ENCODE measurements around the gene DPEP2NB.
"Not testable (repeated sequence)": the region's sequence is repeated elsewhere in the genome, so short reads cannot be mapped to it uniquely, and the experiment has no call there.

The DPEP2NB gene

DNA sequence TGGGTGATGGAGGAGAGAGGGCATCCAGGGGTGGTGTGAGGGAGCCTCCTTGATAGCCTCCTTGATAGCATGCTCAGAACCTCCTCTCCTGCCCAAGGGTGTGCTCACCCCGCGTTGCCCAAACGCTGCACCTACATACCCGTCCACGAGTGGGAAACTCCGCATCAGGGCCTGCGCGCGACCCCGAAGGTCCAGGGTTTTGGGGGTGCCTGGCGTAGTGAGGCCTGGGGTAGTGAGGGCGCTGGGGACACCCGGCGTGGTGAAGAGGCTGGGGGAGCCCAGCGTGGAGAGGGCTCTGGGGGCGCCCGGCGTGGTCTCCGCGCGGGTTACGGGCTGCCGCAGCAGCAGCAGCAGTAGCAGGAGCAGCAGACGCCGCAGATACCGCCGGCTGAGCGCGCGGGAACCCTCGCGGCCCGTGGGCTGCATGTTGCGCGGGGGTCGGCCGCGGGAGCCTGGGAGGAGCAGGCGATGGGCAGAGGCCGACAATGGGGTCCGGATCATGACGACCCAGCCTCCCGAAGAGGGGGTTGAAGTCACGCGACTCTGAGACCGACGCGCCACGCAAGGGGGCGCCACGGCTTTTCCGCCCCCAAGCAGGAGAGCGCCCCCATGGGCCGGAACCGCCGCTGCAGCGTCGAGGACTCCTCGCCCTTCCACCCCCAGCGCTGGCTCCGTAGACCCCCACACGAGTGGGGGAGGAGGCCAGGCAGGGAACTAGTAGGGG, 35.6 kb downstream of the DPEP2NB start, which contains the start of gene DPEP3:
Gene DPEP3 (minus strand): TSS at position 545 of the 724 bp plus-strand sequence. CDS start 119 bp downstream, at position 426.
- DNase-seq = no peak

DNA sequence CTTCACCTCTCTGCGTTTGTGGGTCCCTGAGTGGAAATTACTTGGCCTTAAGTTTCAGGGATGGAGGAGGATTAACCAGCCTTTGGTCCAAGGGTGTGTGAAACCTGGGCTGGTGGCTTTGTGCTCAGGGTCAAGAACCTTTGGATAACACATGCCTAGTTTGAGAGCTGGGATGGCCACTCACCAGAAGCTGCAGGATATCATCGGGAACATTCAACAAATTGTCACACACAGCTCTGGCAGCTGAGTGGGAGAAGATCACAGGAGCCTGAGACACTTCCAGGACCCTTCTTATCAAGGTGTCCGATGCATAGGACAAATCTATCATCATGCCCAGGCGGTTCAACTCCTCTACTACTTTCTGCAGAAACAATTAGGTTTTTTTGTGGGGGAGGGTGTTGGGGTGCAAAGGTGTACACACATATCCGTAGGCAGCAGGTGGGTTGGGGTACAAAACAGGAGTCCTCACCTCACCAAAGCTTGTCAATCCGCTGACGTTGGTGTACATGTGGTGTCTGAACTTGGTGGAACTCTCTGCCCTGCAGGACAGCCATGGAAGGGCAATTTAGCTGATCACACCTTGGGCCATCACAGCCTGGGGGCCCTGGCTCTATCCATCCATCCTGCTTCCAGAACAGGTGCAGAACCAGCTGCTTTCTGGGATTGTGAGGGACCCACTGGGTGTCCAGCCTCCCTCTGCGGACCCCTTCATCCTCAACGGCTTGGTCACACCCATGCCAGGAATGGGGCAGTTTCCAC, 38.1 kb downstream of the DPEP2NB start:
- DNase-seq = no peak

DNA sequence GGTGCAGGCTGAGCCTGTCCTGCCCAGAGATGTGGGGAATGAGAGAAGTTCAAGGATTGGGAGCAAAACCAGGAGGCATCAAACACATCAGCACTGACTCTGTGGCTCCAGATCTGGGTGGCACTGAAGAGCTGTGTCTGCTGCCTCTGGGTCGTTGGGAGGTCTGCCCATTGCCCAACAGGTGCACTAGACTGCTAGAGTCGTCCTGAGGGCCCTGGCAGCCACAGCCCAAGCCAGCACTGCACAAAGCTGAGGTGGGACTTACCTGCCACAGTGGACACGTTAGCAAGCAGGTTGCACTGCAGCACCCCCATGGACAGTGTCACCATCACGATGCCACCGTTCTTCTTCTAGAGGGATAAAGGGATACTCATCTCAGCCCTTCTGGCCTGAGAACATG, 38.7 kb downstream of the DPEP2NB start:
- DNase-seq = no peak

DNA sequence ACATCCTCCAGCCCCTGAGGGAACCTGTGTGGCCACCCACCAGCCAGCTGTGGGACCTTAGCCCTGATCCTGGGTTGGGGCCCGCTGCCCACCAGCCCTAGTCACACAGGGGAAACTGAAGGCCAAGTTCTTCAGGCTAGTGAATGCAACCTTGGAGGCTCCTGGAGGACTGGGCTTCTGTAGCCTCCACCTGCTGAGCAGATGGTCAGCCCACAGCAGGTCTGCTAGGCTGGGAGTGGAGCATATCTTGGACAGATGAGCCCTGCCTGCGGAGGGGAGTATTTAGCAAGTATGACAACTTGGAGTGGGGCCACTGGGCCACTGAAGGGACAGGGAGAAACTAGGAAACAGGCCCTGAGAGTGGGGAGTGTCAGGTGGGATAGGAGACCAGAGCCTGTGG, 39.5 kb downstream of the DPEP2NB start:
- no peak for DNase-seq

DNA sequence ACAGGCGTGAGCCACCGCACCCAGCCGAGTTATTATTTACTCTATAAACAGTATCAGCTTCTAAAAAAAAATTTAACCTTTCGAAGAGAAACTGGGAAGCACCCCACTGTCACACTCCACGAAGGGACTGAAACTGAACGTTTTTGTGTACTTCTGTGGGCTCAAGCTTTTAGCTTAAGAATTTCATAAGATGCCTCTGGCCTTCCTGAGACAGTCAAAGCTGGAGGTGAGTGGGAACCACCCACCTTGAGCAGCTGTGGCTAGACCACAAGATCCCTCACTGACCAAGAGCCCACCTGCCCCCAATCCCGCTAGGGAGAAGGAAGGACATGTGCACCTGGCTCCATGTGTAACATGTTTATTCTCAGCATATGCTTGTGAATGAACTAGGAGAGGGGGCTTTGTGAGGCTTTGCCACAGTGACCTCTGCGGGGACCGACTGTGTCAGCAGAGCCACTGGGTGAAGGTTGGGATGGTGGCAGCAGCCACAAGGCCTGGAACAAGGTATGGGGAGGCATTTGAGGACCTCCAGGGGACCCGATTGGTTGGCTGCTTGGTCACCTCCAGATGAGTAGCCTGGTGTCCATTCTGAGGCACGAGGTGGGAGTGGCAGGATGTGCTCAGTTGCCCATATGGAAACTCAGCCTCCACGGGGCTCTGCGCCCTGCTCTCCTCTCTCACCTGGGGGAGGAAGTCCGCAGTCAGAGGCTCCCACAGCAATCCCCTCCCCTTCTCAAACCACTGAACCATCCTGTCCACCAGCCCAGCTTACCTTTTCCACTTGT, 40.2 kb downstream of the DPEP2NB start:
- no peak for DNase-seq

DNA sequence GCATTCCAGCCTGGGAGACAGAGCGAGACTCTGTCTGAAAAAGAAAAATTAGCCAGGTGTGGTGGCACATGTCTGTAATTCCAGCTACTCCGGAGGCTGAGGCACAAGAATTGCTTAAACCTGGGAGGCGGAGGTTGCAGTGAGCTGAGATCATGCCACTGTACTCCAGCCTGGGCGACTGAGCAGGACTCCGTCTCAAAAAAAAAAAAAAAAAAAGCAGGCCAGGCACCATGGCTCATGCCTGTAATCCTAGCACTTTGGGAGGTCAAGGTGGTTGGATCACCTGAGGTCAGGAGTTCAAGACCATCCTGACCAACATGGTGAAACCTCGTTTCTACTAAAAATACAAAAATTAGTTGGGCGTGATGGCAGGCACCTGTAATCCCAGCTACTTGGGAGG, 43.4 kb downstream of the DPEP2NB start:
- DNase-seq = not testable (repeated sequence)

DNA sequence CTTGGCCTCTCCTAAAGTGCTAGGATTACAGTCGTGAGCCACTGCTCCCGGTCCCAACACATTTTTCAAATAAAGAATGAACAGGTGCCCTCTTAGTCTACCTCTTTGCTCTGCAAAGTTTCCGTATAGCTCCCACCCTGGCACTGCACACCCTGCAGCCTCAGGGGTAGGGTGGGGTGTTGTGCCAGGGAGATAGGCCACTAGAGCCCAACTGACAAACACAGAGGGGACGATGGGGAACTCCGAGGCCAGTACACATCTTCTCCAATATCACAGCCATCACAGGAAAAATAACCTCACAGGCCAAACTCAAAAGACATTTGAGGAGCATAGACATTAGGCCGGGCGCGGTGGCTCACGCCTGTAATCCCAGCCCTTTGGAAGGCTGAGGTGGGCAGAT, 44.6 kb downstream of the DPEP2NB start:
- no peak for DNase-seq

DNA sequence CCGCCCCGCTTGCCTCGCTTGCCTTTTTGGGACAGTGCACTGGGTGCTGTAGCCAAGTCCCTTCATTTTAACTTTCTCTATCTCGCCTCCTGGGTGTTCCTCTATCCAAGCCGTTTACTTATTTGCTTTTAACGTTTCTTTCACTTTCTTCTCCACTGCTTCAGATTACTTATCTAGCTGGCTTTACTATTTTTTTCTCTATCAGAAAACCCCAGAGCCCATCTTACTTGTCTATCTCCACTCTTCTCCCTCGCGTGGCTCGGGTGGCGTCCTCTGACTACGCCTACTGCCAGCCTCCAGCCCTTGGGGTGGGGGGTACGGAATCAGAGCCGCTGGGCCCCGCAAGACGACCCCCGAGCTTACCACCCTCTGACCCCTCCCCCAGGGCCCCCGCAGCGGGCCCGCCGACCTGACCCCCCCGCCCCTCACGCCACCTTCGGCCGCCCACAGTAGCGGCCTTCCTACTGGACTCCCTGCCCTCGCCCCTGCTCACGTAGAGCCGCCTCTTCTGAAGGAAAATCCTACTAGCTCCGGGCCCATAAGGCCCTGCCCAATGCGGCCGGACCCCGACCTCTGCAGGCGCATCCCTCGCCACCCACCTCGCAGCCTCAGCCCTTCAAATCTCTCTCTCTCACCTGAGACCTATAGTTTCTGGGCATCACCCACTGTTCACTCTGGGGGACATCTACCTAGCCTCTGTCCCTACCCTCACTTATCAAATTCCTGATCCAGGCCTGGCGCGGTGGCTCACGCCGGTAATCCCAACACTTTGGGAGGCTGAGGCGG, 46.3 kb downstream of the DPEP2NB start:
- no peak for DNase-seq

DNA sequence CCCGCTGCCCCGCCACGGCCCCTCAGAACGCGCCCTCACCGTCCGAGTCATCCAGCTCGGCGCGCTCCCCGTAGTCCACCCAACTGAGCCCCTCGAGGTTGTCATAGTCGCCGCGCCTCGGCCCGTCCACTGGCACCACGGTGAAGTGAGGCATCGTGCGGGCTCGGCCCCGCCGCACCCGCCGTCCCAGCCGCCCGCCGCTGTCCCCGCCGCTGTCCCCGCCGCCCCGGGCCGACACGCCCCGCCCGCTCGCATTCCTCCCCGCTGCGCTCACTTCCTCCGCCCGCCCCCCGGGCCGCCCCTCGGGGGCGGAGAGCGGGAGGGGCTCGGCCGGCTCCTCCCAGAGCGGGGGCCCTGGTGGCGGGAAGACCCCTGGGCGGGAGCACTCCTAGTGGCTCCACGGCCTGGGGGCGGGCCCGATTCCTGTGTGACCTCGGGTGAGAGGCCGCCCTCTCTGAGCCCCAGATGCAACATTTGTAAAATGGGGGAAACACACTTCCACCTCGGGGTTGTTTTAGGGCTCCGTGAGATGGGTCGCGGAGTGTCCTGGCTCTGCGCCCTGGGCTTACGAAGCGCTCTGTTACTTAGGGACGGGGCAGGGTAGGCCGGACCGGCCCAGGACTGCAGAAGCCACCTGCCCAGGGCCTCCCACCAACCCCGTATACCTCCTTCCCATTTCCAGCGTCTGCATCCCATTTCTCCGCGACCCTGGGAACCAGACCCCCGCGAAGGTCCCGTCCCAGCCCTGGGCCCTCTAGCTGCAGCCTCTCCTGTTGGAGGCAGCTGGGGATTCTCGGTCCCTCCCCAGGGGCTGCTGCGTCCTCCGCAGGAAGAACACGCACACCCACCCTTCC, 47.1 kb downstream of the DPEP2NB start, which contains the start of gene SLC12A4:
Gene SLC12A4 (minus strand): TSS at position 238 of the 854 bp plus-strand sequence. CDS start 84 bp downstream, at position 154.
- peak; percentile 92 for DNase-seq

DNA sequence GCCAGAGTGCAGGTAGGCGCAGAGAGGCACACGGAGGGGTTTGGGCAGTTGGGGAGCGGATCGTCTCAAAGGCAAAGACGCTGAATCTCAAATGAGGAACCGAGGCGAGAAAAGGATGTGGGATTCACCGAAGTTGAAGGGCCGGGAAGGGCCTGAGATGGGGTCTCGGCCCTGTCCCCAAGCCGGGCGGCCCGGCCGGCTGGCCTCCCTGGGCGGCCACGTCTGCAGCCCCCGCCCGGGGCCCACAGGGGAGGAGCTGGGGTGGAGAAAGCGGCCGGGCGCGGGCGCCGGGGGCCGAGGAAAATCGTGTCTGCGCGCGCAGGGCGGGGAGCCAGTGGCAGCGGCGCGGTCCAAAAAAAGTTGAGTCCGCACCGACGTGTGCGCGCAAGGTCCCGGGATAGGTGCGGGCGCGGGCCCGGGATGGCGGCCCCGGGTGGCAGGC, 47.7 kb downstream of the DPEP2NB start:
- DNase-seq = peak; percentile 60

DNA sequence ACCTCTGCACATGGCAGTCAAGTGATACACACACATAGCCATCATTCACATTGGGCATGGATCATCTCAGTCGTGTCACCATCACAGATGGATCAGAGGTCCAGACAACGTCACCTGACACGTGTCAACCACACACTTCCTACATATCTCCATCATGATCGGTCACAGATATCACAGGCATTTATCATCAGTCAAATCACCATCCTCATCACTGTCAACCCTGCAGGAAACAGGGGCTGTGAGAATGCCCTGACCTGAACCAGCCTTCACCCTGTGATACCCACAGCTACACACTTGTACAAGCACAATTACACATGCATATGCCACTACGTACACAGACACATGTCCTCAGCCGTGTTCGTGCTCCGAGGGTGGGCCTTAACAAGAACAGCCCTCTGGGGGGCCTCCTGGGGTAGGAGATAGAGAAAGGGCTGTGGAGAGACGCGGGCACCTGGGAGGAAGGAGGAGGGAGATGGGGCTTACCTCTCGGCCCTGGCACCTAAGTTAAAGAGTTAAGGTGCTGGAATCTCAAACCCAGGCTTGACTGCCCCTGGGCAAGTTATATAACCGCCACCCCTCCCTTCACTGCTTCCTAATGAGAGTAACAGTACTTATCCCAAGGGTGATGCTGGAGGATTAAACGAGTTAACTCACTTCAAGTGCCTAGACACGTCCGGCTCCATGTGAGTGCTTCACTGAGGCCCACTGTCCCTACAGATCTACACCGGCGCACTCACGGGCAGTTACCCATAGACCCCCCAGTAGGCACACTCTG, 48.3 kb downstream of the DPEP2NB start:
- DNase-seq = peak; percentile 34

DNA sequence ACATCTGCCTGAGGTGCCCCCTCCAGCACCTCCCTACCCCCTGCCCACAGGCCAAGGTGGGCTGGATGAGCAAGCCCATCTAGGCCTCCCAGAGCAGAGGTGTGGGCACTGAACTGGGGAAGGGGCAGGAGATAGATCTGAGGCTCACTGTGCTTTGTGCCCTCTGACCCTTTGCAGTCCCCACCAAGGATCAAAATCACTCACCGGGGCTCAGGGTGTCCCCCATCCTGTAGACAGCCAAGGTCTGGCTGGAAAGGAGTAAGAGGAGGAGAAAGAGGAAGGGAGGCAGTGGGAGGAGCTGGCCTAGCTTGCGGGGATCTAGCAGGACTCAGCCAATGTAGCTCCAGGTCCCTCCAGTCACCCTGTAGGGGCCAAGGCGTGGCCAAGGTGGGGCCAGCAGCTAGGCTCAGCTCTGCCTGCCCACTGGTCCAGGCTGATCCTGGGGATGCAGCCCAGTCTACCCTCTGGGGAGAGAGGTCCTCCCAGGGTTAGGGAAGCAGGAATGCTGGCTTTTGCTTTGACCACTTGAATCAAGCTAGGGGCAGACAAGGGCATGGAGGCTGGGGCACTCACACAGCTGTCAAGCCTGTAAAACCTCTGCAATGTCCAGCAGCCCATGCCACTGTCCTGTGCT, 49.0 kb downstream of the DPEP2NB start:
- DNase-seq = no peak

DNA sequence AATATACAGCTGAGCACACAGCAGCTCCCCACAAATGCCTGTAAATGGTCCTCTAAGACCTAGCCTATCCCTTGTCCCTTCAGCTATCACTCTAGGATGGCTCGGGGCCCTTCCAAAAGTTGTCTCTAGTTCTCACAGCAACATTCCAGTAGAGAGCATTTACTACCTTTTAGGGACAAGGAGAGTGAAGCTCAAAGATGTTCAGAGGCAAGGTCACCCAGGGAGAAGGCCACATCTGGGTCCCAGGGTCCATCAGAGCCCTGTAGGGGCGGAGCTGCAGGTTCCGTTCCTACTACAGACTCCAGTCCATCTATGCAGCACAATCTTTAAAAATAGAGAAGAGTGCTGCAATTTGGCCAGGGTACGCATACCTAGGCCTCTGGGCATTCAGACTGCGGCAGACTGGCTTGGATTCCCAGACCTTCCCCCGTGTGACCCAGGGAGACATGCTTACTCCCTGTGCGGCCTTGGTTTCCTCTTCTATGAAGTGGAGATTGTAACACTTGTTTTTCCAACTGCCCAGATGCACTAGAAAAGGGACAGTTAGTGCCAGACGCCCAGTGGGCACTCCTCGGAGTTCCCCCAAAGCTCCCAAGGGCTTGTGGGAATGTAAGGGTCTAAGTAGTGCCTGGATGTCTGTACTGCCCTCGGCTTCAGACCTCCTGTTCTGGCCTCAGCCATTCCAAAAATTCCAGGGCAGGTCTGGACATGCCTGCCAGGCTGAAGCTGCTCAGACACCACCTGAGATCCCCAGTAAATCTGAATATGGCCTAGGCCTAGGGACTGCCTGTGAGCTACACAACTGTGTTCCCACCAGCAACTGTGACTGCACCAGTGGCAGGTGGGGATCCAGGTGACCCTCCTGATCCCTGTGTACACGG, 49.8 kb downstream of the DPEP2NB start:
- no peak for DNase-seq

DNA sequence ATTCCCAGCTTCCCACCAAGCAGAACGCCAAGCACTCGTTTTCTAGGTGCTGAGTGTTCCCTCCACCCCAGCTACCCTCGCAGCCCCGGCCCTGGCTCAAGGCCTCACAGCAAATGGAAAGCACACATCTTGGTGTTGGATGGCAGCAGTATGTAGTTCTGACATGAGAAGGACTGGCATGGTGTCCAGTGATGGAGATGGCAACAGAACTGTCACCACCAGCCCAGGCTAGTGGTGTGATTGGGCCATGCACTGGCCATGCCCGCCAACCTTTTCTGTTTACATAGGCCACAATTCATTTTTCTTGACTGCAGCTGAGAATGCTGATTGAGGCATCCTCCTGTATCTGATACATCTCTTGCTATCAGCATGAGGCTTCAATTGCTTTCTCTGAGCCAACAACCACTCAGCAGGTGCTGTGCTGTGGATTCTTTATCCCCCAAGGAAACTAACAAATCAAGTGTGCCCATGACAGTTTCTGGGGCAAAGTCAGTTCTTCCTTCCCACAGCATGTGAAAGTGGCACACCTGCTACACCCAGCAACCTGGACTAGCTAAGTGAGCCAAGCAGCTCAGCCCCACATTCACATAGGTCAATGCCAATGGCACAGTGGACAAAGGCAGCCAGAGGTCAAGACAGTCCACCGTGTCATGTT, 51.1 kb downstream of the DPEP2NB start:
- DNase-seq = no peak

DNA sequence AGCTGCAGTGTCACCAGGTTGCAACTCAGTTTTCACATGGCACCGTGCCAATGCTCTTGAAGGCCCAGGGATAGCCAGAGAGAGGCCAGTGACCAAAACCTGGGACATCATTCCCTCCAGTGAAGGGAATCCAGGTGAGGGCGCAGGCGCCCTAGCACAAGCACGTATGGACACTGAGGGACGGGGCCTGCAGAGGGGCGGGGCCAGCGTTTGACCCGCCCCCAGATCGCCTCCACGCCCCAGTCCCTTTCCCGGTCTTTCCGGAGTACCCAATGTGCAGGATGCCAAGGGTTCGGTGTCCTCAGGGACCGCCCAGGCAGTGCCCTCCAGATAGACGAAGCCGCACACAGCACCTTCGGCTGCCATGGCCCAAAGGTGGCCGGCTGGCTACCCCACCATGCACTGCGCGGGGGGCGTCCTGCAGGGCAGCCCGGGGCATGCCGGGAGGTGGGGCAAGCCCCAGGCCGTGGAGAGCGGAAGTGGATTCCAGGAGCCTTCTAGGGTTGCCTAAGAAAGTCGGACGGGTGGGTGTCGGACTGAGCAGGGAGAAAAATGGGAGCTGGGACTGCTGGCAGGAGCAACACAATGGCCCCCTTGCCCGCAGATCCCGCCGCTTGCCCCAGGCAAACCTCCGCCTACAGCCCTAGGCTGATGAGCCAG, 51.9 kb downstream of the DPEP2NB start:
- no peak for DNase-seq
